SK-N-MC (cell line): Measurements from ENCODE around the gene HIC1.

Experiments used
- EZH2 ChIP-seq: fragments of 200-600 bp; sonication (generic); IDR thresholded peaks from one replicate; pipeline ENCODE4 v1.6.1; 2017; ENCODE audit warnings: antibody characterized with exemption
- FOXP2 ChIP-seq: optimal IDR thresholded peaks from 2 replicates; pipeline ENCODE3; 2011; ENCODE audit warnings: mild to moderate bottlenecking, moderate library complexity; ENCODE audit not compliant: insufficient read depth; ENCODE audit errors: extremely low read length, control extremely low read depth
- POLR2AphosphoS5 ChIP-seq: IDR thresholded peaks from 2 replicates; pipeline ENCODE4 v1.6.1; 2012; ENCODE audit warnings: mild to moderate bottlenecking, low read depth, low read length, borderline replicate concordance

DNA sequence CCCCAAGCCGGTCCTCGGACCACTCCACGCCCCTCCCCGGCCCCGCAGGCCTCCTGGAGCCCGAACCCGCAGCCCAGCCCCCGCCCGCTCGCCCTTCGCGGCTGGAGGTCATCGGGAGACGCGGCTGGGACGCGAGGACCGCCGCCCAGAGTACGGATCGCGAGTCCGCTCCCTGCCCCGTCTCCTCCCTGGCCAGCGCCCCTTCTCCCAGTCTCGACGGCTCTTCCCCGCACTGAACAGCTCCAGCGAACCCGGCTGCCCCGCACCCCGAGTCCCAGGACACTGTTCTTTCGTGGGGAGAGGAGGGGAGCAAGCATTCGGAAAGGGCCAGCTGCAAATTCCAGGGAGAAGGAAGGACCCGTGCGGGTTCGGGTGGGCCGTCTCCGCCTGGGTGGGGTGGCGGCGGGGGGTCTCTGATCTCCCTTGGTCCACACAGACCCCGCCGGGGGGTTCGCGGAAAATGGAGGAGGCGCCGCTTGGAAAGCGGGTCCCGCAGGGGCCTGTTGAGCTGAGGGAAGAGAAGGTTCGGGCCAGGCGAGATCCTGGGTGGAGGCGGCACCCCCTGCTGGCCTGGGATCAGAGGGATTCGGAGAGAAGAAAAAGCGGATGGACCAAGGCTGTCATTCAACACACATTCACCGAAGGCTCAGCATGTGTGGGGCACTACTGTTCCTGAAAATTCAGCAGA lies 29.1 kb upstream of the HIC1 start:
- TF ChIP-seq EZH2 (no peak), POLR2AphosphoS5 (no peak), FOXP2 (no peak)
